ELF-1 (cell line): Measurements from ENCODE around the gene FAM107A.
A peak's percentile ranks its signal among the peaks of the same experiment; 100 is the strongest.

Source experiments
- DNase-seq: peaks from one replicate; pipeline ENCODE4 v3.0.0-alpha.2; 2016; ENCODE audit warnings: low read depth, low spot score

Gene FAM107A

GRCh38 chr3:58591517-58592510 is 14.6 kb upstream of the FAM107A start:
- peak; percentile 91 for DNase-seq

GRCh38 chr3:58588030-58588614 is 10.9 kb upstream of the FAM107A start:
- peak; percentile 79 for DNase-seq

DNA sequence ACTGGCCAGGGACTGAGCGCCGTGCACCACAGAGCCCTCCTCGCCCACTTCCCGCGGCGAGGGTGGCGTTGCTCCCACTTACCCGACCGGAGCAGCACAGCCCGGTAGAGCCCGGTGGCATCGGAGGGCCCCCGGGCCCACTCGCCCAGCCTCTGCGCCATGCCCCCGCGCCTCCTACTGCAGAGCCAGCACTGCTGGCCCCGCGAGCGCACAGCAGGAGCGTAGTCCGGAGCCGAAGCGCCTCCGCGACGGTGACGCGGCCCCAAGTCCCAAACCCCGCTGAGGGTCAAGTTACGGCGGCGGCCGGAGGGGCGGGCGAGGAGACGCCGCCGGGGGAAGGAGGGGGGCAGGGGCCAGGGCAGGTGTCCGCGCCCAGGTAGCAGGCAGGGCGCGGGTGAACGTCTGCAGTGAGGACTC is 9.6 kb upstream of the FAM107A start:
- peak; percentile 61 for DNase-seq

DNA sequence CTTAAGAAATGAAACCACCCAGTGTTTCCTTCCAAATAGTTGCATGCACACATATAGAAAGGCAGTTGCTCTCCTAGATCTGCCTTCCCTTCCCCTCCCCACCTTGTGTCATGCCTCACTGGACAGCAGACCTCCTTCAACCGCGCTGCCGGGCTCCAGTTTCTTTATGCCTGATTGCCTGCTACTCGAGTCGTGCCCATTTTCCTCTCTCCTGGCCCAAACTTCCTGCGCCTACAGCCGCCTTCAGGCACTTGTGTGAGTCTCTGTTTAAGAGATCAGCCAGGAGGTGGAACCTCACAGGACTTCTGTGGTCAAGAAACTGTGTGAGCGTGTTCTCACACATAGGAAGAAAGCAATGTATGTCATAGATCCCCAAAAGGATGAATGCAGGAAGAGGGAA is 8.8 kb upstream of the FAM107A start:
- peak; percentile 34 for DNase-seq

- peak; percentile 87 for DNase-seq
Measured at GRCh38 chr3:58585005-58585786, 8.0 kb upstream of the FAM107A start.

DNA sequence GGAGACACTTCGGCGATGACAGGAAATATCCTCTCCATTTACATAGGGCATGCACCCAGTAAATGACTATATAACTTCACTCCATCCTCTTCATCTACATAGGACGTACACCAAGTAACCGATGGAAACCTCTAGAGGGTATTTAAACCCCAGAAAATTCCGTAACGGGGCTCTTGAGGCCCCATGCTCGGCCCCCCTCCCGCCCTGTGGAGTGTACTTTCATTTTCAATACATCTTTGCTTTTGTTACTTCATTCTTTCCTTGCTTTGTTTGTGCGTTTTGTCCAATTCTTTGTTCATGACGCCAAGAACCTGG is 7.5 kb upstream of the FAM107A start:
- no peak for DNase-seq

DNA sequence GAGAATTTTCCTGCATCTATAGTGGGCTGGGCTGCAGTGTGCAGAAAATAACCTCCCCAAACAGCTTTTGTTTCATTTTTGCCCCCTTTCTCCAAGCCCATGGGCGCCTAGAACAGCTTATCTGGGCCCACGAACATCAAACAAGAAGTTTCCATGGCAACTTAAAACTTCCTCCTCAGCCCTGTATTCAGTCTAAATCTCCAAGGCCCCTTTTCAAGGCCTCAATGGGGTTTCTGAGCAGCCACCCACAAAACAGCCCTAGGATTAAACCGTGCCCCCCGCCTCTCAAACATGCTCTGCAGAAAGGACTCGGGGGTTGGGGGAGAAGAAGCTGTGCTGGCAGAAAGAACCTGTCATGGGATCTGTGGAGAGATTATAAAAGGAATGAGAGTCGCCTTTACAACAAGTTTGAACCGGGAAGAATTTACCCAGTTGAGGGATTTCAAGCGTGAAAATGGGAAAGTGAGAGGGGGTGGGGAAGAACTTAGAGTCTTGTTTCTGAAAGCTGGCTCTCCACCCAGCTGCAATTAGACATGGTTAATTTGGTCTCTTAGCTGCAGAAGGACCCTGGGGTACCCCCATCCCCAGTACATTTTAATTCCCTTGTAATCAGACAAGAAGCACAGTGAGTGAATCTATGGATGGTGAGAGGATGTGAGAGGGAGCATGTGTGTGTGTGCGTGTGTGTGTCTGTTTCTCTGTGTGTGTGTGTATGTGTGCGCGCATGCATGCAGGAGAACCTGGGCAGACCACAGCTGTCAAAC is 4.3 kb upstream of the FAM107A start:
- peak; percentile 40 for DNase-seq

- DNase-seq, result peak; percentile 44
Measured at GRCh38 chr3:58580826-58581327, 3.7 kb upstream of the FAM107A start.

DNA sequence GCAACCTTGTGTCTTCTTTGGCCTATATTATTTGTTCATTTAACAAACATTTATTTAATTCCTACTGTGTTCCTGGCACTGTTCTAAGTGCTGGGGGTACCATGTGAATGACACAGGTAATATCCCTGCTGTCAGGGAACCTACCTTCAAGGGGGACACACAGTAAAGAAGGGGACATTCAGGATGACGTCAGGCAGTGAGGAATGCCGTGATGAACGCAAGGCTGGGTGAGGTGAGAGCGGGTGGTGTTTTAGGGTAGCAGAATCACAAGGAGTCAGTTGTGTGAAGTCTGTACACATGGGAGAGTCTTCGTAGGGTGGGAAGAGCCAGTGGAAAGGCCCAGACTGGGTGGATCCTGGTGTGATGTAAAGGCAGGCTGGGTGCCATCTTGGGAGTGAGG is 1.7 kb upstream of the FAM107A start:
- no peak for DNase-seq

DNA sequence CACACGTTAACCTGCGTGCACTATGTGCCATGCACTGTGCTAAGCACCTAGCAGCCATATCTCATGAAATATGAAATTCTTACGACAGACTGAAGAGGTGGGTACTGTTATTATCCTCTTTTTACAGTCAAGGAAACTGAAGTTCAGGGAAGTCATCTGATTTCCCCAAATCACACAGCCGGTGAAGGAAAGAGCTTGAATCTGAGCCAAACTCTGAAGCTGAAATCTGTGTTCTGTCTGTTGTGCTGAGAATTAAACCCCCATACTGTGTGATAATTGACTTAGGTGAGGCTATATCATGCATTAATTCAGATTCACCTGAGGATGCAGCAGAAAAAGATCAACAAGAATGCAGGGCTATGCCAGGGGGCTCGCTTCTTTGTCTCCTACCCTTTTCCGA is 475 bp downstream of the FAM107A start:
- no peak for DNase-seq

DNA sequence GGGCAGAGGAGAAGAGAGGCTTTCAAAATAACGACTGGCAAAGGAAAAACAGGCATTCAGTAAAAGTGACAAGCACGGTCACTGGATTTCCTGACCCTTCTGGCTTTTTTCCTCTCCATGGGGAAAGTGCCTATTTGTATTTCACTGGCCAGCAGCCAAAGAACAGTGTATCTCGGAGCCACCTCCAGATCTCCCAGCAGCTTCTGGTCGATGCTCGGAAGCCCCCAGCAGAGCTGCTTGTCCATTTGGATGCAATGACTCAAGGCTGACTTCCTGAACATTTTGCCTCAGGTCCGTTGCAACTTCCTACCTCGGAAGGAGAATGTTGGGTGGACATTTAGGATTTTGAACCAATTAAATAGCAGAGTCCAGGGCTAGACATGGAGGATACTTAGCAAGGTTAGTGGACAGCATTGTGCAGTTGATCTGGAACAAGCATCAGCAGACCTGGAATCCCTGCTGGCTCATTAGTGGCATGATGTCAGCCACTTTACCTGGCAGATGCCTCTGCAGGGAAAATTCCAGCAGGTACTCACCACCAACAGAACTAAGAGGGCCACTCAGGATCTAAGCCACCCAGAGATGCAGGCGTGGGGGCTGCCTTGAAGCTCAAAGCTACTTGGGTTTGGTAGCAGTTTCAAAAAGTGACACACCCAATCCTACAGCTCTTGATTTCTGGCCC is 1.1 kb downstream of the FAM107A start:
- no peak for DNase-seq

DNA sequence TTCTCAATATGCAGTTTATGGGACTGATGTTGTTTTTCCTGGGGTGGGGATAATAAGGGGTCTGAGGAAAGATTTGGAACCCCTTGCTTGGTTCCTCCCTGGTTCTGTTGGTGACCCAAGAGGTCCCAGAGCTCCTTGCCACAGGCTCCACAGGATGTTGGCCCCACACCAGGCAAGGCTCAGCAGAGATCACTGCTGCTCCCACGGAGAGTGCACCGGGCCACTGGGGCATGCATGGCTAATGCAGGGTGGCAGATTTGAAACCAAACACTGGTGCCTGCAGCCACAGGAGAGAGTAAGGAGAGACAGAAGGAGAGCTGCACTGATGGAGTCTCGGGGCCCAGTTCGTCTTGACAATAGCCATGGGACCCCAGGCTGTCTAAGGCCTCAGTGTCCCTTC is 2.5 kb downstream of the FAM107A start:
- DNase-seq, result no peak

GRCh38 chr3:58574106-58574505 is 3.1 kb downstream of the FAM107A start:
- no peak for DNase-seq

- no peak for DNase-seq
Measured at GRCh38 chr3:58573640-58574039, 3.6 kb downstream of the FAM107A start.

DNA sequence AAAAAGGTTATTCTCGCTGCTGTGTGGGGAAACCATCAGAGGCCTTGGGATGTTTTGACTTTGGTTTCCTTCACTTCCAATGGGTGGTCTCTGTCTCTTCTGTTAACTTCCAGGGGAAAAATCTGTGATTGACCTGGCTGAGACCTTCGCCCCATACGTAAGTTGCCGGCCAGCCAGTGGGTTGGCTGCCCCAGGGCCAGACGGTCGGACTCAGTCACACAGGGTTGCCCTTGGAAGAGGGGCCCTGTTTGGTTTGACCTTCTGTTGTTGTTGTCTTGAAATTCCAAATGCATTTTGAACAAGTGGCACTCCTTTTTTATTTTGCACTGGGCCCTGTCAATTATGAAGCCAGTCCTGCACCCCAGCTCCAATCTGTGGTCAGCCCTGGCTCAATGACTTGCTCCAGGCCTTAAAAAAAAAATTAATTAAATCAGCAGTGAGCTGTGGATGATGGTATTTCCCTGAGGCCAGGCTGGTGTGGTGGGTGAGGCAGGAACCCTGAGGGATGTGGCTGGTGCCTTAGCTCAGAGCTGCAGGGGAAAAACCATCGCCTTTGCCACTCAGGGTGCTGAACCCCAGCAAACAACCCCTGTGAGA is 4.5 kb downstream of the FAM107A start:
- no peak for DNase-seq

DNA sequence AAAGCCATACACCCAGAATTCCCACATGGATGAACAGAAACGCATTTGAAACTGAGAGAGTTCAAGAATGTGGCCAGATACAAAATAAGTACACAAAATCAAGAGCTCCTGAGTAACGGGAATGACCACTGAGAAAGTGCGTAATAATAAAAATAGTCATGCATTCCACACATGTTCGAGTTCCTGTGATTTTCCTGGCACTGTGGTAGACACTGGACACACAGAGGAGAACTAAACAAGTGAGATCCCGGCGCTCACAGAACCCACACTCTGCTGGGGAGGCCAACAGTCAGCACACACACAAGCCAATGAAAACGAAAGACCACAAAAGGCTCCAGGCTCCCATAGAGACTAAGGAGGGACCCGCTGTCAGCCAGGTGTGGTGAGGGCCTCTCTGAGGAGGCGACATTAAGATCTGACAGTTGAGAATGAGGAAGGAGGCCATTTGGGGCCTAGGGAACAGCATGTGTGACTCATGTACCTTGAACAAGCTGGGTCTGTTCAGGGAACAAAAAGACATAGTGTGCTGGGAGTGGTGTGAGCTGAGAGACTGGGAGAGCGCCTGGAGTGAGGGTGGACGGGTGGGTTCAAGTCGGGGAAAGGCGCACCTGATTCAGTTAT is 5.1 kb downstream of the FAM107A start:
- DNase-seq, result no peak

- DNase-seq, result no peak
Measured at GRCh38 chr3:58570851-58571250, 6.3 kb downstream of the FAM107A start.

DNA sequence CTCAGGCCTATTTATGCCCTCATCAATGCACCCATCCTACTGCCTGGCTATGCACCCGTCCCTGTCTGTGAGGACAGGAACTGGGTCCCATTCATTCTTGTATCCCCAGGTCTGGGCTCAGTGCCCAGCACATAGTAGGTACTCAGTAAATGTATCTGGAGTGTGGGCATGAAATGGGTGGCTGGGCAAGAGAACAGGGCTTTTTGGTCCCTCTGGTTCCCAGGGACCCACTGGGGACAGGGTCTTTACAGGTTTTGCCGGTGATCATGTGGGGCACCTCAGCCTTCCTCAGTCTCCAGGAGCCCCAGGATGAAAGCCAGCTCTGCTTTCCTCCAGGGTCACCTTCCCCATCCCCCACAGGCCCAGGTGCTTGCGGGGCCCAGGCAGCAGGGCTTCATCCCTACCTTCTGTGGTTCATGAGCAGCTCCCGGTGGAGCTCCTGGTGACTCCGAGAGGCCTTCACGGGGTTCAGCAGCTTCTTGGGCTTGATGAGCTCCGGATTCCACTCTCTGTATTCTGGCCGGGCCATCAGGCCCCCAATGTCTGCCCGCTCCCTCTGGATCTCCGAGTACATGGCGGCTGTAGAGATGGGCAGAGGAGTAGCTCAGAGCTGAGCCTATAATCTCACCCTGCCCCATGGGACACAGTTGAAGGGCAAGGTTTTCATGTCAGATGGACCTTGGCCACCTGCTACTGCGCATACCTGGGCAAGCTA is 7.7 kb downstream of the FAM107A start:
- no peak for DNase-seq

DNA sequence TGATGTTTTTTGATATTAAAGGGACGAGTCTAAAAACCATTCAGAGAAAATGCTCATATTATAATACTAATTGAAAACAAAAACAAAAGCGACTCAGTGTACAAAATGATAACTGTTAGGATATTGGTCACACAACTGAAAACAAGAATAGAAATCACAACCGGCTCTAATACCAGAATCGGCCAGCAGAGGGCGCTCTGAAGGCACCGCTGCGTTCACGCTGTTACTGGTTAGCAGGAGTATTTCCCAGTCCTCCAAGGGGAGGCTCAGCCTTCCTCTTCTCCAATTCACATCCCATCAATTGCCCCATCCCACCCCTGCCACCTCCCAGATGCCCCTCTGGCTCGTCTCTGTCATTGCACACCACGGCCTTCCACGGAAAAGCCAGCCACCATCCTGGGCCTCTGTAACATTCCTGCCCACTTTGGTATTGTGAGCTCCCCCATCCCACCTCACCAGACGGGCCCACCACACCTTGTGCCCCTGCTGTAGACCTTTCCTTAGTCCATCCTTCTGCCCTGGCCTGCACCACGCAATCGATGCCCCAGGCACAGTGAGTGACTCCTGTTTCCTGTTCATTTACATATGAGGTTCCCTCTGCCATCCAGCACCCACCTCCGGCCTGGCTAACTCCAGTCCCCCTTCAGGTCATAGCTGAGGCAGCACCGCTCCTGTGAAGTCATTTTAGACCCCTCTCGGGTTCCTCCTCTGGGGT is 8.5 kb downstream of the FAM107A start:
- peak; percentile 90 for DNase-seq
